ENCODE results near the gene APOBEC2. TPM values are rescaled to one million over a fixed set of nuclear protein-coding genes. Genes with fewer than 3 reads are reported as not detected.

Gene APOBEC2
- total and polyA plus RNA-seq, 2 of the 13 experiments (the other 11 are each of a cell fraction or from before 2014, with no cell fraction given), result 0.09 TPM; not detected in 1

GRCh38 chr6:41040940-41041536, 12.0 kb upstream of the APOBEC2 start (continued):
- TF ChIP-seq MED13 (CRISPR knock-in tag; IDR thresholded peaks at IDR 0.05) (no peak), MAFF (IDR thresholded peaks at IDR 0.05; ENCODE audit: low read depth, low read length) (no peak), ZNF614 (CRISPR knock-in tag; IDR thresholded peaks at IDR 0.05; ENCODE audit: borderline replicate concordance) (no peak), SP4 (CRISPR knock-in tag; IDR thresholded peaks at IDR 0.05) (peak; percentile 9; the same call in 1 of the 2 replicates), HOXA5 (CRISPR knock-in tag; IDR thresholded peaks at IDR 0.05) (no peak), ZNF431 (CRISPR knock-in tag; IDR thresholded peaks at IDR 0.05; ENCODE audit: borderline replicate concordance, low read depth) (peak; percentile 24; the same call in 1 of the 2 replicates), ZNF124 (CRISPR knock-in tag; IDR thresholded peaks at IDR 0.05) (peak; percentile 2; the same call in 1 of the 2 replicates), GTF2F1 (IDR thresholded peaks at IDR 0.05; ENCODE audit: low read length) (no peak), NRL (CRISPR knock-in tag; IDR thresholded peaks at IDR 0.05; ENCODE audit: borderline replicate concordance) (peak; percentile 64; the same call in 1 of the 2 replicates), ZBTB26 (CRISPR knock-in tag; IDR thresholded peaks at IDR 0.05; ENCODE audit: borderline replicate concordance) (no peak; the same call in 1 of the 2 replicates), CBX5 (CRISPR knock-in tag; IDR thresholded peaks at IDR 0.05; ENCODE audit: borderline replicate concordance) (peak; percentile 7; the same call in 1 of the 2 replicates), ZSCAN12 (CRISPR knock-in tag; IDR thresholded peaks at IDR 0.05) (no peak), ZNF598 (CRISPR knock-in tag; IDR thresholded peaks at IDR 0.05; ENCODE audit: borderline replicate concordance) (0 out of 2 replicates have a peak, but pooled peaks have one; percentile 0), SOX13 (IDR thresholded peaks at IDR 0.05) (no peak), SOX13 (CRISPR knock-in tag; conservative IDR thresholded peaks at IDR 0.05 in 1 of 2, IDR thresholded peaks at IDR 0.05 in 1 of 2) (no peak), MXD4 (CRISPR knock-in tag; IDR thresholded peaks at IDR 0.05) (0 out of 2 replicates have a peak, but pooled peaks have one; percentile 1), NFE2L2 (IDR thresholded peaks at IDR 0.05; ENCODE audit: low read length) (0 out of 2 replicates have a peak, but pooled peaks have one; percentile 0), ZNF333 (CRISPR knock-in tag; IDR thresholded peaks at IDR 0.05; ENCODE audit: borderline replicate concordance) (0 out of 2 replicates have a peak, but pooled peaks have one; percentile 1), PHF21A (CRISPR knock-in tag; IDR thresholded peaks at IDR 0.05) (no peak), REST (IDR thresholded peaks at IDR 0.05; ENCODE audit: borderline replicate concordance in 1 of 2, low read depth in 1 of 2, low read length in 2 of 2) (no peak), CBFB (CRISPR knock-in tag; IDR thresholded peaks at IDR 0.05) (0 out of 2 replicates have a peak, but pooled peaks have one; percentile 10), ESRRA (CRISPR knock-in tag; IDR thresholded peaks at IDR 0.05; ENCODE audit: low read depth) (0 out of 2 replicates have a peak, but pooled peaks have one; percentile 5), ZNF605 (CRISPR knock-in tag; IDR thresholded peaks at IDR 0.05) (0 out of 2 replicates have a peak, but pooled peaks have one; percentile 12), MXD3 (CRISPR knock-in tag; IDR thresholded peaks at IDR 0.05) (no peak), ZNF564 (CRISPR knock-in tag; IDR thresholded peaks at IDR 0.05) (peak; percentile 5; the same call in 1 of the 2 replicates), ZFY (CRISPR knock-in tag; IDR thresholded peaks at IDR 0.05) (no peak)
